ENCODE results near the gene ADAMTS9.

The ADAMTS9 gene

GRCh38 chr3:64656544-64656943 is 31.3 kb downstream of the ADAMTS9 start:
- DNase-seq (ENCODE audit: low read depth in 1 of 2, low spot score in 1 of 2), result no peak
- in situ Hi-C loops (cut with HindIII; ENCODE audit: low pct_unique_long_range_greater_than_20kb, low sequenced_read_pairs), result no loop called here
- no peak for TF ChIP-seq JUND (IDR thresholded peaks at IDR 0.05; ENCODE audit: low read depth)

GRCh38 chr3:64655160-64655559 is 32.6 kb downstream of the ADAMTS9 start:
- no peak for DNase-seq (ENCODE audit: low read depth in 1 of 2, low spot score in 1 of 2)
- TF ChIP-seq JUND (IDR thresholded peaks at IDR 0.05; ENCODE audit: low read depth), result no peak
- in situ Hi-C loops (cut with HindIII; ENCODE audit: low pct_unique_long_range_greater_than_20kb, low sequenced_read_pairs), result no loop called here

- no peak for TF ChIP-seq JUND (IDR thresholded peaks at IDR 0.05; ENCODE audit: low read depth)
- no peak for DNase-seq (ENCODE audit: low read depth in 1 of 2, low spot score in 1 of 2)
- in situ Hi-C loops (cut with HindIII; ENCODE audit: low pct_unique_long_range_greater_than_20kb, low sequenced_read_pairs), result no loop called here
These were observed 33.8 kb downstream of the ADAMTS9 start for GRCh38 chr3:64654013-64654412.

- no peak for TF ChIP-seq JUND (IDR thresholded peaks at IDR 0.05; ENCODE audit: low read depth)
- in situ Hi-C loops (cut with HindIII; ENCODE audit: low pct_unique_long_range_greater_than_20kb, low sequenced_read_pairs), result no loop called here
- no peak for DNase-seq (ENCODE audit: low read depth in 1 of 2, low spot score in 1 of 2)
These were observed 34.7 kb downstream of the ADAMTS9 start for GRCh38 chr3:64653101-64653500.

- in situ Hi-C loops (cut with HindIII; ENCODE audit: low pct_unique_long_range_greater_than_20kb, low sequenced_read_pairs), result no loop called here
- TF ChIP-seq JUND (IDR thresholded peaks at IDR 0.05; ENCODE audit: low read depth), result no peak
- DNase-seq (ENCODE audit: low read depth in 1 of 2, low spot score in 1 of 2), result no peak
These were observed 36.0 kb downstream of the ADAMTS9 start for GRCh38 chr3:64651741-64652241.

GRCh38 chr3:64651303-64651702 is 36.5 kb downstream of the ADAMTS9 start:
- in situ Hi-C loops (cut with HindIII; ENCODE audit: low pct_unique_long_range_greater_than_20kb, low sequenced_read_pairs), result no loop called here
- DNase-seq (ENCODE audit: low read depth in 1 of 2, low spot score in 1 of 2), result no peak
- TF ChIP-seq JUND (IDR thresholded peaks at IDR 0.05; ENCODE audit: low read depth), result no peak

GRCh38 chr3:64650715-64651114 is 37.1 kb downstream of the ADAMTS9 start:
- DNase-seq (ENCODE audit: low read depth in 1 of 2, low spot score in 1 of 2), result no peak
- in situ Hi-C loops (cut with HindIII; ENCODE audit: low pct_unique_long_range_greater_than_20kb, low sequenced_read_pairs), result no loop called here
- no peak for TF ChIP-seq JUND (IDR thresholded peaks at IDR 0.05; ENCODE audit: low read depth)

- no peak for TF ChIP-seq JUND (IDR thresholded peaks at IDR 0.05; ENCODE audit: low read depth)
- DNase-seq (ENCODE audit: low read depth in 1 of 2, low spot score in 1 of 2), result no peak
- in situ Hi-C loops (cut with HindIII; ENCODE audit: low pct_unique_long_range_greater_than_20kb, low sequenced_read_pairs), result no loop called here
These were observed 37.6 kb downstream of the ADAMTS9 start for GRCh38 chr3:64650096-64650622.

- TF ChIP-seq JUND (IDR thresholded peaks at IDR 0.05; ENCODE audit: low read depth), result no peak
- in situ Hi-C loops (cut with HindIII; ENCODE audit: low pct_unique_long_range_greater_than_20kb, low sequenced_read_pairs), result no loop called here
- no peak for DNase-seq (ENCODE audit: low read depth in 1 of 2, low spot score in 1 of 2)
These were observed 38.6 kb downstream of the ADAMTS9 start for GRCh38 chr3:64648927-64649906.

- no peak for TF ChIP-seq JUND (IDR thresholded peaks at IDR 0.05; ENCODE audit: low read depth)
- in situ Hi-C loops (cut with HindIII; ENCODE audit: low pct_unique_long_range_greater_than_20kb, low sequenced_read_pairs), result no loop called here
- DNase-seq (ENCODE audit: low read depth in 1 of 2, low spot score in 1 of 2), result no peak
These were observed 40.0 kb downstream of the ADAMTS9 start for GRCh38 chr3:64647825-64648224.

- DNase-seq (ENCODE audit: low read depth in 1 of 2, low spot score in 1 of 2), result no peak
- in situ Hi-C loops (cut with HindIII; ENCODE audit: low pct_unique_long_range_greater_than_20kb, low sequenced_read_pairs), result no loop called here
- no peak for TF ChIP-seq JUND (IDR thresholded peaks at IDR 0.05; ENCODE audit: low read depth)
These were observed 42.6 kb downstream of the ADAMTS9 start for GRCh38 chr3:64645243-64645642.

GRCh38 chr3:64644483-64644882 is 43.3 kb downstream of the ADAMTS9 start:
- DNase-seq (ENCODE audit: low read depth in 1 of 2, low spot score in 1 of 2), result no peak
- in situ Hi-C loops (cut with HindIII; ENCODE audit: low pct_unique_long_range_greater_than_20kb, low sequenced_read_pairs), result no loop called here
- TF ChIP-seq JUND (IDR thresholded peaks at IDR 0.05; ENCODE audit: low read depth), result no peak

All from T47D (cell line).